ENCODE results near the gene SHPK.

SHPK gene

GRCh38 chr17:3636154-3636907 is at the start of gene SHPK, which contains the start of gene CTNS:
TSS of gene SHPK (minus strand) at chr17:3636250. CDS start at chr17:3636219, 31 bp downstream.
TSS of gene CTNS (plus strand) at chr17:3636760. CDS start at chr17:3640207, 3,447 bp downstream.
- peak; percentile 87 for DNase-seq (ENCODE audit: low read depth)

- DNase-seq (ENCODE audit: low read depth), result no peak
Measured at GRCh38 chr17:3685174-3685573, 49.1 kb upstream of the SHPK start.

- DNase-seq (ENCODE audit: low read depth), result no peak
Measured at GRCh38 chr17:3683054-3683511, 47.0 kb upstream of the SHPK start.

GRCh38 chr17:3682033-3682432 is 46.0 kb upstream of the SHPK start:
- no peak for DNase-seq (ENCODE audit: low read depth)

GRCh38 chr17:3681565-3681964 is 45.5 kb upstream of the SHPK start:
- no peak for DNase-seq (ENCODE audit: low read depth)

GRCh38 chr17:3681057-3681456 is 45.0 kb upstream of the SHPK start:
- no peak for DNase-seq (ENCODE audit: low read depth)

GRCh38 chr17:3679531-3680126 is 43.6 kb upstream of the SHPK start:
- DNase-seq (ENCODE audit: low read depth), result no peak

GRCh38 chr17:3678821-3679530 is 42.9 kb upstream of the SHPK start:
- DNase-seq (ENCODE audit: low read depth), result no peak

- DNase-seq (ENCODE audit: low read depth), result no peak
Measured at GRCh38 chr17:3678095-3678820, 42.2 kb upstream of the SHPK start.

GRCh38 chr17:3675886-3676285 is 39.8 kb upstream of the SHPK start:
- no peak for DNase-seq (ENCODE audit: low read depth)

- no peak for DNase-seq (ENCODE audit: low read depth)
Measured at GRCh38 chr17:3672571-3672970, 36.5 kb upstream of the SHPK start.

- DNase-seq (ENCODE audit: low read depth), result no peak
Measured at GRCh38 chr17:3669548-3669947, 33.5 kb upstream of the SHPK start.

GRCh38 chr17:3669085-3669347 is 33.0 kb upstream of the SHPK start:
- DNase-seq (ENCODE audit: low read depth), result no peak

- DNase-seq (ENCODE audit: low read depth), result peak; percentile 96
Measured at GRCh38 chr17:3668279-3669084, 32.4 kb upstream of the SHPK start, which contains the start of the genes EMC6 and TAX1BP3. TSS of gene EMC6 (plus strand) at chr17:3668812. CDS start at chr17:3669147, 335 bp downstream. TSS of gene TAX1BP3 (minus strand) at chr17:3668578. CDS start at chr17:3668526, 52 bp downstream.

- DNase-seq (ENCODE audit: low read depth), result peak; percentile 84
Measured at GRCh38 chr17:3667366-3668278, 31.6 kb upstream of the SHPK start.

- DNase-seq (ENCODE audit: low read depth), result no peak
Measured at GRCh38 chr17:3666516-3666915, 30.5 kb upstream of the SHPK start.

GRCh38 chr17:3665834-3666233 is 29.8 kb upstream of the SHPK start:
- no peak for DNase-seq (ENCODE audit: low read depth)

- no peak for DNase-seq (ENCODE audit: low read depth)
Measured at GRCh38 chr17:3663102-3664011, 27.3 kb upstream of the SHPK start.

- no peak for DNase-seq (ENCODE audit: low read depth)
Measured at GRCh38 chr17:3660311-3660891, 24.4 kb upstream of the SHPK start.

All from GM04504 (cell line).